ENCODE data around the gene MTHFSD. TPM values are rescaled to one million over a fixed set of nuclear protein-coding genes. Genes with fewer than 3 reads are reported as not detected.

Gene MTHFSD
- total RNA-seq, 1 donor: 15.9 TPM

GRCh38 chr16:86504315-86505184 lies 50.5 kb downstream of the MTHFSD start:
- TF ChIP-seq CTCF (IDR thresholded peaks at IDR 0.05; ENCODE audit: insufficient read depth, low read length): no peak
- no peak overlapping the region for H3K4me3 ChIP-seq (ENCODE audit: low read depth, low read length)
- no peak for DNase-seq (ENCODE audit: low read depth)

GRCh38 chr16:86503830-86504229 lies 51.2 kb downstream of the MTHFSD start:
- no peak for TF ChIP-seq CTCF (IDR thresholded peaks at IDR 0.05; ENCODE audit: insufficient read depth, low read length)
- no peak overlapping the region for H3K4me3 ChIP-seq (ENCODE audit: low read depth, low read length)
- DNase-seq (ENCODE audit: low read depth): no peak

GRCh38 chr16:86502856-86503748 lies 51.9 kb downstream of the MTHFSD start:
- no peak overlapping the region for H3K4me3 ChIP-seq (ENCODE audit: low read depth, low read length)
- peak; percentile 33 for DNase-seq (ENCODE audit: low read depth)
- TF ChIP-seq CTCF (IDR thresholded peaks at IDR 0.05; ENCODE audit: insufficient read depth, low read length): no peak

- TF ChIP-seq CTCF (IDR thresholded peaks at IDR 0.05; ENCODE audit: insufficient read depth, low read length): no peak
- H3K4me3 ChIP-seq (ENCODE audit: low read depth, low read length): no peak overlapping the region
- no peak for DNase-seq (ENCODE audit: low read depth)
These were observed 52.8 kb downstream of the MTHFSD start for GRCh38 chr16:86501989-86502855.

GRCh38 chr16:86500708-86501510 lies 54.1 kb downstream of the MTHFSD start:
- TF ChIP-seq CTCF (IDR thresholded peaks at IDR 0.05; ENCODE audit: insufficient read depth, low read length): no peak
- no peak overlapping the region for H3K4me3 ChIP-seq (ENCODE audit: low read depth, low read length)
- no peak for DNase-seq (ENCODE audit: low read depth)
